Epithelial cell of proximal tubule (primary cell): ENCODE data around the gene SOX10. TPM values are rescaled to one million over a fixed set of nuclear protein-coding genes. Genes with fewer than 3 reads are reported as not detected.

Experiments
- DNase-seq: peaks from one replicate; pipeline ENCODE4 v3.0.0-alpha.2; 2011; ENCODE audit warnings: low read depth
- H3K4me3 ChIP-seq: 2 replicates; pipeline ENCODE4 v1.5.1; 2011; ENCODE audit warnings: low read depth, mild to moderate bottlenecking, low read length
- total RNA-seq: library from RNA; depleted of rRNA; stranded (reverse); fragments of >200 nt; gene quantifications from 2 replicates; pipeline ENCODE4 v1.2.3, GENCODE V29; 2015
- TF ChIP-seq, protein P1 (sequence below): conservative IDR thresholded peaks from 2 replicates; pipeline ENCODE4 v1.5.1; 2012; ENCODE audit warnings: low read depth, mild to moderate bottlenecking, low read length

SOX10 gene
- total RNA-seq, 1 donor from 2014 or later = not detected

- no peak for DNase-seq
- no peak overlapping the region for H3K4me3 ChIP-seq
- TF ChIP-seq, protein P1, sequence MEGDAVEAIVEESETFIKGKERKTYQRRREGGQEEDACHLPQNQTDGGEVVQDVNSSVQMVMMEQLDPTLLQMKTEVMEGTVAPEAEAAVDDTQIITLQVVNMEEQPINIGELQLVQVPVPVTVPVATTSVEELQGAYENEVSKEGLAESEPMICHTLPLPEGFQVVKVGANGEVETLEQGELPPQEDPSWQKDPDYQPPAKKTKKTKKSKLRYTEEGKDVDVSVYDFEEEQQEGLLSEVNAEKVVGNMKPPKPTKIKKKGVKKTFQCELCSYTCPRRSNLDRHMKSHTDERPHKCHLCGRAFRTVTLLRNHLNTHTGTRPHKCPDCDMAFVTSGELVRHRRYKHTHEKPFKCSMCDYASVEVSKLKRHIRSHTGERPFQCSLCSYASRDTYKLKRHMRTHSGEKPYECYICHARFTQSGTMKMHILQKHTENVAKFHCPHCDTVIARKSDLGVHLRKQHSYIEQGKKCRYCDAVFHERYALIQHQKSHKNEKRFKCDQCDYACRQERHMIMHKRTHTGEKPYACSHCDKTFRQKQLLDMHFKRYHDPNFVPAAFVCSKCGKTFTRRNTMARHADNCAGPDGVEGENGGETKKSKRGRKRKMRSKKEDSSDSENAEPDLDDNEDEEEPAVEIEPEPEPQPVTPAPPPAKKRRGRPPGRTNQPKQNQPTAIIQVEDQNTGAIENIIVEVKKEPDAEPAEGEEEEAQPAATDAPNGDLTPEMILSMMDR = no peak
These were observed 14.9 kb upstream of the SOX10 start for GRCh38 chr22:37999236-37999635.

- DNase-seq = no peak
- TF ChIP-seq, protein P1 = no peak
- no peak overlapping the region for H3K4me3 ChIP-seq
These were observed 14.2 kb upstream of the SOX10 start for GRCh38 chr22:37998543-37998942.

- DNase-seq = no peak
- TF ChIP-seq, protein P1 = no peak
- H3K4me3 ChIP-seq = no peak overlapping the region
These were observed 12.3 kb upstream of the SOX10 start for GRCh38 chr22:37996515-37997246.

DNA sequence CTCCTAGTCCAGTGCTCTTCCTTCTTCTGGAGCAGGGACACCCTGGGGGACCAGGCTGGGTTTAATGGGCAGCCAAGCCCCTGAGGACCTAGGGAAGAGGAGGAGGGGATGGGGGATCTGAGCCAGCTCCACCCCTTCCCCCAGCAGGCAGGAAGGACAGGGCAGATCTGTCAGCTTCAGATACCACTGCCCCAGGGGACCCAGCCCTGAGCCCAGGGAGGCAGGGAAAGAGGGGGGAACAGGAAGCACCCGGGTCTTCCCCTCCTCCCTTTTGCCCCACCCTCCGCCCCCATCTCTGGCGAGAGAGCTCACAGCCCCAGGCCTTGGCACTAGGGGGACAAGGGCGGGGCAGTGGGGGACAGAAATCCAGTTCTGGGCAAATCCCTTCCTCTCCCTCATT lies 11.7 kb upstream of the SOX10 start:
- H3K4me3 ChIP-seq = no peak overlapping the region
- TF ChIP-seq, protein P1 = no peak
- no peak for DNase-seq

- DNase-seq = no peak
- TF ChIP-seq, protein P1 = no peak
These were observed 11.1 kb upstream of the SOX10 start for GRCh38 chr22:37995460-37995859.

DNA sequence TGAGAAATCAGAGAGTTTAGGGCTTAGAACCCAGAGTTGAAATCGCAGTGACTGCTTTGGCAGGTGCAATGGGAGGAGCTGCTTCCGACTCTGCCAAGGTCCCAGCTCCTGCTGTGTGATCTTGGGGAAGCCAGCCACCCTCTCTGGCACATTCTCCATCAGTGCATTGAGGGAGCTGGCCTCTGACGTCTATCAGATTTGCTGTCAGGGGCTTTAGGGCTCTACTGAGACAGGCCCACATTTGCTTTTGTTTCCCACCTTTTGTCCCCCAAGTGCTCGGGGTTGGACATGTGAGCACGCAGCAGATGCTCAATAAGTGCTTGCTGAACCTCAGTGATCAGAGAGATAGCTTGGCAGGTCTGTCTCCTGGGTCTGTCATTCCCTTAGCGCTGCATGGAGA lies 10.6 kb upstream of the SOX10 start:
- TF ChIP-seq, protein P1 = no peak
- no peak for DNase-seq

More at GRCh38 chr22:37995460-37995859, 11.1 kb upstream of the SOX10 start:
- H3K4me3 ChIP-seq = no peak overlapping the region

DNA sequence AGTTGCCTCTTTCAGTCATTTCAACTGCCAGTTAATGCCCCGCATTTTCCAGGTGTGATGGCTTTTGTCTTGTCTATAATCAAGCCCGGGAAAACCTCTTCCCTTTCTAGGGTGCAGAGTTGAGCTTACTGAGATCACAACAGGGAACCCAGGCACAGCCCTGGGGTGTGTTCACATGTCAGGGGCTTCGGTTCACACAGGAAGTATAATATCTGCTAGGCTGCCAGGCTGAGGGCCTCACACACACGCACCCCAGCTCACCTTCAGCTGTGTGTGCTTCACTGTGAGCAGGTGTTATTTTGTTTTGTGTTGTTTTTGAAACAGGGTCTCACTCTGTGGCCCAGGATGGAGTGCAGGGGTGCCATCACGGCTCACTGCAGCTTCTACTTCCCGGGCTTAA lies 9.7 kb upstream of the SOX10 start:
- TF ChIP-seq, protein P1 = no peak
- no peak overlapping the region for H3K4me3 ChIP-seq
- DNase-seq = no peak

More for the DNA sequence above, 10.6 kb upstream of the SOX10 start:
- H3K4me3 ChIP-seq = no peak overlapping the region
